COR-L47 (cell line): ENCODE data around the gene MRPS7.

Experiments
- DNase-seq: peaks from one replicate; lab custom pipeline; 2025; lab: John Stamatoyannopoulos, UW

MRPS7 gene

GRCh38 chr17:75261336-75262111 is at the start of gene MRPS7, which contains the start of gene GGA3:
TSS of gene MRPS7 (plus strand) at chr17:75261879. CDS start at chr17:75261901, 22 bp downstream.
TSS of gene GGA3 (minus strand) at chr17:75261606. CDS start at chr17:75261587, 19 bp downstream.
- peak; percentile 94 for DNase-seq

- DNase-seq = no peak
These were observed 43.5 kb upstream of the MRPS7 start for GRCh38 chr17:75218131-75218530.

GRCh38 chr17:75219815-75220214 is 41.9 kb upstream of the MRPS7 start:
- no peak for DNase-seq

- no peak for DNase-seq
These were observed 36.7 kb upstream of the MRPS7 start for GRCh38 chr17:75225016-75225415.

- no peak for DNase-seq
These were observed 34.0 kb upstream of the MRPS7 start for GRCh38 chr17:75227729-75228128.

GRCh38 chr17:75228305-75228704 is 33.4 kb upstream of the MRPS7 start:
- no peak for DNase-seq

- no peak for DNase-seq
These were observed 32.8 kb upstream of the MRPS7 start for GRCh38 chr17:75228847-75229246.

- no peak for DNase-seq
These were observed 30.6 kb upstream of the MRPS7 start for GRCh38 chr17:75231071-75231470.

- DNase-seq = no peak
These were observed 29.8 kb upstream of the MRPS7 start for GRCh38 chr17:75231741-75232464.

- DNase-seq = no peak
These were observed 28.9 kb upstream of the MRPS7 start for GRCh38 chr17:75232786-75233185.

GRCh38 chr17:75237100-75238014 is 24.3 kb upstream of the MRPS7 start:
- DNase-seq = no peak

- no peak for DNase-seq
These were observed 23.6 kb upstream of the MRPS7 start for GRCh38 chr17:75238020-75238580.

- DNase-seq = peak; percentile 28
These were observed 22.9 kb upstream of the MRPS7 start for GRCh38 chr17:75238684-75239191.

- no peak for DNase-seq
These were observed 22.5 kb upstream of the MRPS7 start for GRCh38 chr17:75239214-75239613.

GRCh38 chr17:75239778-75240393 is 21.8 kb upstream of the MRPS7 start:
- DNase-seq = no peak

GRCh38 chr17:75240394-75241142 is 21.1 kb upstream of the MRPS7 start:
- DNase-seq = peak; percentile 17

- no peak for DNase-seq
These were observed 20.6 kb upstream of the MRPS7 start for GRCh38 chr17:75241143-75241430.

GRCh38 chr17:75241502-75241901 is 20.2 kb upstream of the MRPS7 start:
- DNase-seq = no peak

- no peak for DNase-seq
These were observed 19.7 kb upstream of the MRPS7 start for GRCh38 chr17:75241996-75242460.

- DNase-seq = no peak
These were observed 19.1 kb upstream of the MRPS7 start for GRCh38 chr17:75242461-75243042.
